Fibroblast of lung (primary cell): ENCODE results near the gene SLC25A25.

Experiments used
- EZH2 ChIP-seq: IDR thresholded peaks from 2 replicates; pipeline ENCODE4 v1.5.1; 2012; ENCODE audit warnings: low read length, control low read depth, mild to moderate bottlenecking; ENCODE audit errors: missing control alignments
- TF ChIP-seq, protein P1 (sequence below), 2 donors: IDR thresholded peaks in 1 of 2; conservative IDR thresholded peaks in 1 of 2; 1 replicate in 1 of 2; 2 replicates in 1 of 2; pipeline ENCODE4 v1.5.1; 2011 to 2012; ENCODE audit warnings: low read length in 2 of 2, control low read depth in 1 of 2, inconsistent platforms in 1 of 2, low read depth in 1 of 2, mild to moderate bottlenecking in 1 of 2

- TF ChIP-seq, protein P1, sequence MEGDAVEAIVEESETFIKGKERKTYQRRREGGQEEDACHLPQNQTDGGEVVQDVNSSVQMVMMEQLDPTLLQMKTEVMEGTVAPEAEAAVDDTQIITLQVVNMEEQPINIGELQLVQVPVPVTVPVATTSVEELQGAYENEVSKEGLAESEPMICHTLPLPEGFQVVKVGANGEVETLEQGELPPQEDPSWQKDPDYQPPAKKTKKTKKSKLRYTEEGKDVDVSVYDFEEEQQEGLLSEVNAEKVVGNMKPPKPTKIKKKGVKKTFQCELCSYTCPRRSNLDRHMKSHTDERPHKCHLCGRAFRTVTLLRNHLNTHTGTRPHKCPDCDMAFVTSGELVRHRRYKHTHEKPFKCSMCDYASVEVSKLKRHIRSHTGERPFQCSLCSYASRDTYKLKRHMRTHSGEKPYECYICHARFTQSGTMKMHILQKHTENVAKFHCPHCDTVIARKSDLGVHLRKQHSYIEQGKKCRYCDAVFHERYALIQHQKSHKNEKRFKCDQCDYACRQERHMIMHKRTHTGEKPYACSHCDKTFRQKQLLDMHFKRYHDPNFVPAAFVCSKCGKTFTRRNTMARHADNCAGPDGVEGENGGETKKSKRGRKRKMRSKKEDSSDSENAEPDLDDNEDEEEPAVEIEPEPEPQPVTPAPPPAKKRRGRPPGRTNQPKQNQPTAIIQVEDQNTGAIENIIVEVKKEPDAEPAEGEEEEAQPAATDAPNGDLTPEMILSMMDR (conservative IDR thresholded peaks at IDR 0.05 in 1 of 2, IDR thresholded peaks at IDR 0.05 in 1 of 2; ENCODE audit: low read depth in 1 of 2, low read length in 2 of 2) = no peak
- no peak for TF ChIP-seq EZH2
Measured at GRCh38 chr9:128027705-128028104, 40.3 kb upstream of the SLC25A25 start.
